Brain microvascular endothelial cell (primary cell): ENCODE results near the gene IL10RA.

Source experiments
- DNase-seq: peaks from one replicate; pipeline ENCODE4 v3.0.0-alpha.2; 2020
- H3K27ac ChIP-seq: fragments of 250-450 bp; sonication (Bioruptor Pico); 2 replicates; pipeline ENCODE4 v1.5.1; 2020; ENCODE audit warnings: mild to moderate bottlenecking, moderate library complexity
- H3K27me3 ChIP-seq: fragments of 250-450 bp; sonication (Bioruptor Pico); replicated peaks from 2 replicates; pipeline ENCODE4 v1.5.1; 2020; ENCODE audit warnings: mild to moderate bottlenecking
- H3K36me3 ChIP-seq: fragments of 250-450 bp; sonication (Bioruptor Pico); replicated peaks from 2 replicates; pipeline ENCODE4 v1.5.1; 2020; ENCODE audit warnings: mild to moderate bottlenecking
- H3K4me3 ChIP-seq: 2 replicates; pipeline ENCODE4 v1.5.1; 2011; ENCODE audit warnings: low read depth, mild to moderate bottlenecking, control low read depth, low read length, moderate library complexity
- in situ Hi-C: cut with HindIII; loops from 2 replicates; pipeline ENCODE4 v1.10.0; 2017; ENCODE audit warnings: low sequenced_read_pairs, low pct_ligation_motif_present
- TF ChIP-seq, protein P1 (sequence below): IDR thresholded peaks from 2 replicates; pipeline ENCODE4 v1.5.1; 2011; ENCODE audit warnings: low read depth, mild to moderate bottlenecking, moderate library complexity, low read length, control low read depth, inconsistent platforms; ENCODE audit errors: missing control alignments

The IL10RA gene

DNA sequence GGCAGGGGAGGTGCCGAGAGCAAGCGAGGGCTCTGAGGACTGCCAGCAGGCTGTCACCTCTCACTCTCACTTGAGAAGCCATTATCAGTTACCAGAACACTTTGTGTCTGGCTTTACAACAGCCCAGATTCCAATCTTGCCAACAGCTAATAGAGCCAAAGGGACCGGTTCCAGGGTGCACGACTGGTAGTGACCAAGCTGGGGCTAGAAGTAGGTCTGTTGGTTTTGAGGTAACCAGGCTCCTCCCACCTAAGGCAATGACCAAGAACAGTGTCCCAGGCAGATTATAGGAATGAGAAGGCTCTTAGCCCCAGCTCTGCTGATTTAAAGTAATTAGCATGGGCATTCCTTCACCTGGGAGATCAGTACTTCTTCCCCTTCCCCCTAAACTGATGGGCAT lies 7.2 kb upstream of the IL10RA start:
- Histone ChIP-seq H3K27me3 (no peaks in the 10 kb centered on the region), H3K27ac (no peak overlapping the region), H3K4me3 (no peak overlapping the region), H3K36me3 (no peaks in the 10 kb centered on the region)
- TF ChIP-seq, protein P1, sequence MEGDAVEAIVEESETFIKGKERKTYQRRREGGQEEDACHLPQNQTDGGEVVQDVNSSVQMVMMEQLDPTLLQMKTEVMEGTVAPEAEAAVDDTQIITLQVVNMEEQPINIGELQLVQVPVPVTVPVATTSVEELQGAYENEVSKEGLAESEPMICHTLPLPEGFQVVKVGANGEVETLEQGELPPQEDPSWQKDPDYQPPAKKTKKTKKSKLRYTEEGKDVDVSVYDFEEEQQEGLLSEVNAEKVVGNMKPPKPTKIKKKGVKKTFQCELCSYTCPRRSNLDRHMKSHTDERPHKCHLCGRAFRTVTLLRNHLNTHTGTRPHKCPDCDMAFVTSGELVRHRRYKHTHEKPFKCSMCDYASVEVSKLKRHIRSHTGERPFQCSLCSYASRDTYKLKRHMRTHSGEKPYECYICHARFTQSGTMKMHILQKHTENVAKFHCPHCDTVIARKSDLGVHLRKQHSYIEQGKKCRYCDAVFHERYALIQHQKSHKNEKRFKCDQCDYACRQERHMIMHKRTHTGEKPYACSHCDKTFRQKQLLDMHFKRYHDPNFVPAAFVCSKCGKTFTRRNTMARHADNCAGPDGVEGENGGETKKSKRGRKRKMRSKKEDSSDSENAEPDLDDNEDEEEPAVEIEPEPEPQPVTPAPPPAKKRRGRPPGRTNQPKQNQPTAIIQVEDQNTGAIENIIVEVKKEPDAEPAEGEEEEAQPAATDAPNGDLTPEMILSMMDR: no peak
- in situ Hi-C loops: no loop called here
- no peak for DNase-seq

DNA sequence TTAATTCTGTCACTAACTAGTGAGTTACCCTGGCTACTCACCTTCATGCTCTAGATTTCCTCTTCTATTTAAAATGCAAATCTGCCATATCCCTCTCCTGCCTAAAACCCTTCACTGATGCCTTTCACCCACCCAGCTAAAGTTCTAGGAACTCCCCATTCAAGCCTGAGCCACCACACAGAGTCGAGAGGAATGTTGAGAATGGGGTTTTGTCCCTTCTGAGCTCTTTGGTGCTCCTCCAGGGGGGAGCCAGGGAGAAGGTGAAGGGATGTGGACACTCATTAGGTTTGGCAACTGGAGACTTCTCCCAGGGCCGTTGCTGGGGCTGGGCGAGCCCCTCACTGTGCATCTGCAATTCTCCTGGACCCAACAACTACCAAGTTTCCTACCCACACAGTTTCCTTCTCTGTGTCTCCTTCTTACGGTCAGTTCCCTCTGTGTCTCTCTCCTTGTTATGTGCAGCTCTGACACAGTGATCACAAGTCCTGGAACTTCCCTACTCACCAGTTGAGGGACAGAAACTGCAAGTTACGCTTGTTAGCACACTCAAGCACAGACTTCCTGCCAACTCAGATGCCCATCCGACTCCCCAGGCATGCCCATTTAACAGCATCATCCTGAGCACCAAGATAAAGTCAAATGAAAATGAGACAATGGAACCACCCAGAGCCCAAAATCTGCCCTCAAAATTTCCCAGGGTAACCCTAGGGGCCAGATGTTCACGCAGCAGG lies 6.5 kb upstream of the IL10RA start:
- TF ChIP-seq, protein P1: no peak
- no peak overlapping the region for H3K27ac ChIP-seq

DNA sequence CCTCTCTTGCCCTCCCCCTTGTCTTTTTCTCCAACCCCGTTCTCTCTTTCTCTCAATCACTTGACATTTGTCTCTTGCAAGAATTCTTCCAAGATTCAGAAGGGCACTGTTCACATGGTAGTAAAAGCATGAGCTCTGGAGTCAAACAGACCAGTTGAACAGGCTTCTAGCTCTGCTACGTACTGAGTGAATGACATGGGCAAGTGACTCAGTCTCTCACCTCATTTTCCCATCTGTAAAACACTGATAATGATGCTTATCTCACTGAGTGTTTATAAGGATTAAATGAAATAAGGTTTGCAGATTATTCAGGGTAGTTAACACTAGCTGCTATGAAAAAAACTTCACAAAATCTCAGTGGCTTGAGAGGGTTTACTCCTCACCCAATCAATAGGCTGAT lies 5.9 kb upstream of the IL10RA start:
- Histone ChIP-seq H3K27ac (no peak overlapping the region), H3K4me3 (no peak overlapping the region), H3K27me3 (no peaks in the 10 kb centered on the region), H3K36me3 (no peaks in the 10 kb centered on the region)
- TF ChIP-seq, protein P1: no peak
- no peak for DNase-seq
- in situ Hi-C loops: no loop called here

More for the DNA sequence above, 6.5 kb upstream of the IL10RA start:
- H3K27me3 ChIP-seq: no peaks in the 10 kb centered on the region
- no peaks in the 10 kb centered on the region for H3K36me3 ChIP-seq
- in situ Hi-C loops: no loop called here
- no peak overlapping the region for H3K4me3 ChIP-seq
- no peak for DNase-seq

DNA sequence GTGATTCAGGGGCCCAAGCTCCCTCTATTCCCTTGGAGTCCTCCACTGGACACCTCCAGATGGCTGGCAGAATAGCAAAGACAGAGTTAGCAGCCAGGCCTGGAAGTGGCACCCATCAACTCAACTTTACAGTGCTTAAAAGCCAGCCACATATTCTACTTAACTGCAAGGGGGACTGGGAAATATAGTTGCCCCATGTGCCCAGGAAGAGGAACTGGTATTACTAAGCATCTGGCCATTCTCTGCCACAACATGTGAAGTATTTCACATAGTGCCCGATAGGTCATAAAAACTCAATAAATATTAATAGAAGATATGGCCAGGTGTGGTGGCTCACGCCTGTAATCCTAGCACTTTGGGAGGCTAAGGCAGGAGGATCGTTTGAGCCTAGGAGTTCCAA lies 5.5 kb upstream of the IL10RA start:
- Histone ChIP-seq H3K27ac (no peak overlapping the region), H3K27me3 (no peaks in the 10 kb centered on the region), H3K4me3 (no peak overlapping the region), H3K36me3 (no peaks in the 10 kb centered on the region)
- TF ChIP-seq, protein P1: no peak
- in situ Hi-C loops: no loop called here
- no peak for DNase-seq

DNA sequence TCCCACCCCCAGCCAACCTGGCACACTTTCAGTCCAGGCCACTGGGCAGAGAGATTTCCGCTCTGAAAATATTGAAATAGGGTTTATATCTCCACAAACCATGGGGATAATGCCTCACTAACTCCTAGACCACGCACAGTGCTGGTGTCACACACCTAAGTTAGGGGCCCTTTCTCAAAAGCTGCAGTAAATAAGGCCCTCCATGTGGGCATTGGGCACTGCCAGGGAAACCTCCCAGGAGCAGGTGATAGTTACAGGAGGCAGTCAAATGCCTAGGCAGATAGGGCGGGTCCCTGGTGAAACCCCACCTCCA lies 3.1 kb upstream of the IL10RA start:
- Histone ChIP-seq H3K36me3 (no peaks in the 10 kb centered on the region), H3K27me3 (peaks cover 16% of the 10 kb centered on the region), H3K4me3 (no peak overlapping the region), H3K27ac (no peak overlapping the region)
- in situ Hi-C loops: no loop called here
- no peak for DNase-seq
- TF ChIP-seq, protein P1: no peak

DNA sequence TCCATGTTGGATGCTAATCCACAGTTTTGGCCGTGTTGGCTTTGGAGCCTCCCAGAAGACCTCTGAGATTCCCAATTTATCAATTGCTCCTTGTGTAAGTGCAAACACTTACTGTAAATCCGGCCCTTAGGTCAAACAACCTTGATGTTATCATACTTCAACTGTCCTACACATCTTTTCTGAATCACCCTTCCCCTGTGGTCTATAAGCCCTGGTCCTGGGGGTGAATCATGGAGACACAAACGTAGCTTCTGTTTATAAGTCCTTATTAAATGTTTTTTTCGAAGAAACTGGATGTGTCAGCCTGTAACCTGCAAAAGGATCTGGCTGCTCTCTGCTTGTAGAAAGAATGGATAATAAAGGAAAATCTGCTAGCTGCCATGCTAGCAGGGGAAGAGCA lies 1.7 kb upstream of the IL10RA start:
- peaks cover 16% of the 10 kb centered on the region for H3K27me3 ChIP-seq
- H3K4me3 ChIP-seq: no peak overlapping the region
- TF ChIP-seq, protein P1: no peak
- H3K27ac ChIP-seq: no peak overlapping the region
- H3K36me3 ChIP-seq: no peaks in the 10 kb centered on the region
- DNase-seq: no peak
- in situ Hi-C loops: no loop called here
